ENCODE data around the gene SYTL2.
"Not testable (repeated sequence)": the region's sequence is repeated elsewhere in the genome, so short reads cannot be mapped to it uniquely, and the experiment has no call there.

SYTL2 gene, protein sequence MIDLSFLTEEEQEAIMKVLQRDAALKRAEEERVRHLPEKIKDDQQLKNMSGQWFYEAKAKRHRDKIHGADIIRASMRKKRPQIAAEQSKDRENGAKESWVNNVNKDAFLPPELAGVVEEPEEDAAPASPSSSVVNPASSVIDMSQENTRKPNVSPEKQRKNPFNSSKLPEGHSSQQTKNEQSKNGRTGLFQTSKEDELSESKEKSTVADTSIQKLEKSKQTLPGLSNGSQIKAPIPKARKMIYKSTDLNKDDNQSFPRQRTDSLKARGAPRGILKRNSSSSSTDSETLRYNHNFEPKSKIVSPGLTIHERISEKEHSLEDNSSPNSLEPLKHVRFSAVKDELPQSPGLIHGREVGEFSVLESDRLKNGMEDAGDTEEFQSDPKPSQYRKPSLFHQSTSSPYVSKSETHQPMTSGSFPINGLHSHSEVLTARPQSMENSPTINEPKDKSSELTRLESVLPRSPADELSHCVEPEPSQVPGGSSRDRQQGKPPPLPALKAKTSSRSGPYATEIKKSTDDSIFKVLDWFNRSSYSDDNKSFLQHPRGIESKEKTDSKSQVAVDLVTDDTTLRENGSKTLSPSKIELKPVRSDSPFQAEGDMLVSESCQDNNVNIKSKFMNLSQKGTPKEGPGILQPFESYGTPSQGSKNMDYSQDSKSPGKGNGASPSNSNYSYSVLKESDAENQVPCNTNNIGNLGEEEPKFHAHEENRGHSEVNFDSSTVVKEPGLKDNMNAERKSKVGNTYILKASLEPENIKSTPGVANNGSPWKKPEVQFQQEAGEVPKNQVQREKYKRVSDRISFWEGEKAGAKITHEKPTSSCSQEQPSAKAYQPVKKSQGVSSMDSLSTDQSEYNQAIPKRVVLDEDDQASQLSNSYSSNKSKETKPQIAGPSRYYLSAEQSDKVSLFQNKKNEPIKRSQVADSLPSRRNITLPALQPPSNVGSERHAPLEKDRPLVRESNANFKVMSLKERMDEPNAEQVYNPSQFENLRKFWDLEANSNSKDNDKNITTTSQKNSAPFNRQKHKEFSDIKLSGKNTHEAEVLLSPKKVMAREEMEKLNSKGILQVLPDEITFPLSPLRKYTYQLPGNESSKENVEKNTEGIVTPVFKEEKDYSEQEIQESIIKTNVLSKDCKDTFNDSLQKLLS (N-terminal part only)

DNA sequence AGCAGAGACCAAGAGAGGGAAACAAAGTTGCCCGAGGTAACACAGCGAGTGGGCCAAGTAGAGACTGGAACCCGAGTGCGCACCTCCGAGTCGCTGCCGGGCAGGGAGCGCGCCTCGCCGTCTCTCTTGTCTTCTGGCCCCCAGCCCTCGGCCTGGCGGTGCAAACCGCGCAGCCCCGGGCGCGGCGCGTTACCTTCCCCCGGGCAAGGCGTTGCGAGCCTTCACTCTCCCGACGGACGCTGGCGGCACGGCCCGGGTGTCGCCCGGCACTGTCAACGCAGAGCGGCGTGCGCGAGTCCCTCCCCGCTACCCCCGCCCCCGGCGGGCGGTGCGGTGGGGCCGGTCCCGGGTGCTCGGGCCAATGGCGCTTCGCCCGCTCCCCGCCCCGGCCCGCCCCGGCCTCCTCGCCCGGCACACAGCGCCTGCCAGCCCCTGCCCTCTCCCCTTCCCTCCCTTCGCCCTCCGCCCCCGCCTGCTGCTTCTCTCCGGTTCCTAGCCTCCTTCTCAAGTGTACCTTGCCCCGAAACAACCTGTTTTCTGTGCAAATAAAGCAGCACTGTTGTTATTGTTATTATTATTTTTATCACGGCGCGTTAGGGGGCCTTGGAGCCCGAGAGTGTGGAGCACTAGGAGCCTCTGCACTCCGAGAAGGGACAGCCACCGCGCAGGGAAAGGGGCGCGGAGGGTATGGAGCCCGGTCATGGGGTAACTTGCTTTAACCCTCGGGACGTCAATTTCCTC lies at the start of gene SYTL2:
SYTL2 (minus strand) TSS at position 271 of the 741 bp plus-strand sequence. CDS start 53,416 bp downstream, outside the sequence.
- Histone ChIP-seq H3K4me1 (ENCODE audit: control insufficient read depth, insufficient read depth, low read length) (peaks cover 12% of the 10 kb centered on the region), H3K27me3 (ENCODE audit: control insufficient read depth, insufficient read depth, low read length) (peaks cover 40% of the 10 kb centered on the region), H3K4me3 (ENCODE audit: low read depth, low read length) (peak within 1 kb of the TSS; percentile 86), H3K27ac (ENCODE audit: low read depth, low read length) (no peak within 1 kb of the TSS), H3K36me3 (ENCODE audit: control insufficient read depth, insufficient read depth, low read length) (no peaks in the 10 kb centered on the region), H3K9ac (ENCODE audit: low read depth, low read length) (no peak within 1 kb of the TSS), H3K9me3 (ENCODE audit: control insufficient read depth, insufficient read depth, low read length) (no peaks in the 10 kb centered on the region)

DNA sequence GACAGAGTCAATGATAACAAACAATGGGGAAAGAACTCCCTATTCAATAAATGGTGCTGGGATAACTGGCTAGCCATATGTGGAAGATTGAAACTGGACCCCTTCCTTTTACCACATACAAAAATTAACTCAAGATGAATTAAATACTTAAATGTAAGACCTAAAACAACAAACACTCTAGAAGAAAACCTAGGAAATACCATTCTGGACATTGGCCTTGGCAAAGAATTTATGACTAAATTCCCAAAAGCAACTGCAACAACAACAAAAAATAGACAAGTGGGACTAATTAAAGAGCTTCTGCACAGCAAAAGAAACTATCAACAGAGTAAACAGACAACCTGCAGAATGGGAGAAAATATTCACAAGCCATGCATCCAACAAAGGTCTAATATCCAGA lies 48.6 kb upstream of the SYTL2 start:
- H3K4me1 ChIP-seq (ENCODE audit: control insufficient read depth, insufficient read depth, low read length); H3K4me3 ChIP-seq (ENCODE audit: low read depth, low read length); H3K27me3 ChIP-seq (ENCODE audit: control insufficient read depth, insufficient read depth, low read length); H3K9me3 ChIP-seq (ENCODE audit: control insufficient read depth, insufficient read depth, low read length); H3K9ac ChIP-seq (ENCODE audit: low read depth, low read length); H3K27ac ChIP-seq (ENCODE audit: low read depth, low read length); H3K36me3 ChIP-seq (ENCODE audit: control insufficient read depth, insufficient read depth, low read length): not testable (repeated sequence)

DNA sequence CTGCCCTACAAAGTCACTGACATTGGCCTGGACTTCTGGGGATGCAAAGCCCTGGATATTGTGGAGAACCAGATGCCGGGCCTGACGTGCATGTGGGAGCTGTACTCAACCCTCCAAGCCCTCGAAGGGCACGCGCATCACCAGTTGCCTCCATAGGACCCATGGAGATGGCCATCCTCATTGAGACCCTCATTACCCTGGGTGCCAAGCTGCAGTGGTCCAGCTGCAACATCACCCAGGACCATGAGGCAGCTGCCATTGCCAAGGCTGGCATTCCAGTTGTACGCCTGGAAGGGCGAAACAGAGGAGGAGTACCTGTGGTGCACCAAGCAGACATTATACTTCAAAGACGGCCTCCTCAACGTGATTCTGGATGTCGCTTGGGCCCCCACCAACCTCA lies 46.2 kb upstream of the SYTL2 start:
- H3K27ac ChIP-seq (ENCODE audit: low read depth, low read length), result no peak overlapping the region

DNA sequence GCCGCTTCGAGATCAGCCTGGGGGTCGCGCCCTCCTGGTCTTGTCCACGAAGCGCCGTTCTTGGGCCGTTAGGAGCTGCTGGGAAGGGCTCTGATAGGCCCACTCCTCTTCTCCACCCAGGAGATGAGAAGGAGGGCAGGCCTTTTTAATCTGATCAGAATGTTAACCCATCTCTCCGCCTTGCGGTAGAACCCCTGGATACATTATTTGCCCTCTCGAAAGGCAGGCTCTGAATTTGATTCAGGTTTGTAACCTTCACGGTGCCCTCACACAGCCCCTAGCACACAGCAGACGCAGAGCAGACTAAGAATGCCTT lies 44.4 kb upstream of the SYTL2 start, which contains the start of gene CCDC83:
CCDC83 (plus strand) TSS at position 43 of the 316 bp plus-strand sequence. CDS start 9,741 bp downstream, outside the sequence.
- H3K27ac ChIP-seq (ENCODE audit: low read depth, low read length), result peak within 1 kb of the TSS; percentile 70

More for the DNA sequence above, 46.2 kb upstream of the SYTL2 start:
- H3K36me3 ChIP-seq (ENCODE audit: control insufficient read depth, insufficient read depth, low read length), result no peaks in the 10 kb centered on the region
- 0 out of 2 replicates have a peak, but pooled peaks cover 4% of the 10 kb centered on the region for H3K27me3 ChIP-seq (ENCODE audit: control insufficient read depth, insufficient read depth, low read length)
- peaks cover 3% of the 10 kb centered on the region for H3K9me3 ChIP-seq (ENCODE audit: control insufficient read depth, insufficient read depth, low read length)
- no peak overlapping the region for H3K9ac ChIP-seq (ENCODE audit: low read depth, low read length)
- H3K4me3 ChIP-seq (ENCODE audit: low read depth, low read length), result no peak overlapping the region
- peaks cover 5% of the 10 kb centered on the region; the same call in 1 of the 2 replicates for H3K4me1 ChIP-seq (ENCODE audit: control insufficient read depth, insufficient read depth, low read length)

DNA sequence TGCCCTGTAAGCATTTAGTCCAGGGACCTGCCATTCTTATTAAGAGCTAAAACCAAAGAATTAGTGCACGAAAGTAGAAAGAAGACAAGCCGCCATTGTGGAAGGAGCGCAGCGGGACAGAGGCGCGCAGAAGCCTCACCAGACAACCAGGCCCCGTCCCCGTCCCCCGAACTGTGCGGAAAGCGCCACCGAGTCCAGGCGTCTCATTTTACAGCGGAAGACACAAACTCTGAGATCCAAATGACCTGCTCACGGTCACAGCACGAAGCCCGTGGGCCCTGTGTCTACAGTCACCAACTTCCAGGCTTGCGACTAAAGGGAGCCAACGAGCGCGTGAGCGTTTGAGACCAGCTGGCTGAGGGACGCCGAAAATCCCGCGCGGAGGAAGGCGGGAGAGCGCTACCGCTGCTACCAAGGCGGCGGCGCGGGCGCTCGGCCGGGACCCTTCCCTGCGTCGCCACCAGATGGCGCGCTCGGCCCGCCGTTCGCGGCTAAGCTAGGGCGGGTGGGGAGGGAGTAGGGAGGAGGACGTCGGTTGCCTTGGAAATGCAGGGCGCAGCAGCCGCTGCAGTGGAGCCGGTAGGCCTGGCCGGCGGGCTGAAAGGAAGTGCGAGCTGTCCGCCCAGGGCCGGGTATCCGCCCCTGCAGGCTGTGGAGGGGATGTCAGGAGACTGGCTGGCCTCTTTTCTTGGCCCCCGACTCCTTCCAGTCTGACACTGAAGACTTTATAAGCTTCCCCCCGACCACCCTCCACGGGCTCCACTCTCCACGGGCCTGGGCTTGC lies 43.8 kb upstream of the SYTL2 start:
- peak overlapping the region; percentile 76 for H3K4me3 ChIP-seq (ENCODE audit: low read depth, low read length)
- peak overlapping the region; percentile 70 for H3K27ac ChIP-seq (ENCODE audit: low read depth, low read length)
- H3K9ac ChIP-seq (ENCODE audit: low read depth, low read length), result peak overlapping the region; percentile 93
- H3K27me3 ChIP-seq (ENCODE audit: control insufficient read depth, insufficient read depth, low read length), result 0 out of 2 replicates have a peak, but pooled peaks cover 4% of the 10 kb centered on the region
- no peaks in the 10 kb centered on the region for H3K36me3 ChIP-seq (ENCODE audit: control insufficient read depth, insufficient read depth, low read length)
- peaks cover 5% of the 10 kb centered on the region; the same call in 1 of the 2 replicates for H3K4me1 ChIP-seq (ENCODE audit: control insufficient read depth, insufficient read depth, low read length)
- H3K9me3 ChIP-seq (ENCODE audit: control insufficient read depth, insufficient read depth, low read length), result peaks cover 13% of the 10 kb centered on the region

More for the DNA sequence above, 44.4 kb upstream of the SYTL2 start, which contains the start of gene CCDC83:
- Histone ChIP-seq H3K36me3 (ENCODE audit: control insufficient read depth, insufficient read depth, low read length) (no peaks in the 10 kb centered on the region), H3K27me3 (ENCODE audit: control insufficient read depth, insufficient read depth, low read length) (0 out of 2 replicates have a peak, but pooled peaks cover 4% of the 10 kb centered on the region), H3K4me1 (ENCODE audit: control insufficient read depth, insufficient read depth, low read length) (peaks cover 5% of the 10 kb centered on the region; the same call in 1 of the 2 replicates), H3K9me3 (ENCODE audit: control insufficient read depth, insufficient read depth, low read length) (peaks cover 13% of the 10 kb centered on the region), H3K9ac (ENCODE audit: low read depth, low read length) (peak within 1 kb of the TSS; percentile 93), H3K4me3 (ENCODE audit: low read depth, low read length) (peak within 1 kb of the TSS; percentile 76)

DNA sequence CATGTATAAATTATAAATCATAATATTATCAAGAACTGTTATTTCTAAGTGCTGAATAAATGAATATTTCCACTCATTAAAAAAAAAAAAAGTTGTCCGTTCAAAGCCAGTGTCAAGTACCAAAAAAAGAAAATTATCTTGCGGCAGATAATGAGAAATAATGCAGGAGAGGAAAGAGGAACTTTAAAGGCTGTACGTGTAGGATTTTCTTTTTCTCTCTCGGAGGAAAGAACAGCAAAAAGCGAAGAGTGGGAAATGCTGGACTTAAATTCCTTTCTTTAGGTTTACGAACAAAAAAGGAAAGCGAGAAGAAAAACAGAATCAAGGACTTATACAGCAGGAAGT lies 43.2 kb upstream of the SYTL2 start:
- peaks cover 13% of the 10 kb centered on the region for H3K9me3 ChIP-seq (ENCODE audit: control insufficient read depth, insufficient read depth, low read length)
- peak overlapping the region; percentile 76 for H3K4me3 ChIP-seq (ENCODE audit: low read depth, low read length)
- H3K27me3 ChIP-seq (ENCODE audit: control insufficient read depth, insufficient read depth, low read length), result 0 out of 2 replicates have a peak, but pooled peaks cover 4% of the 10 kb centered on the region
- H3K4me1 ChIP-seq (ENCODE audit: control insufficient read depth, insufficient read depth, low read length), result peaks cover 5% of the 10 kb centered on the region; the same call in 1 of the 2 replicates
- no peaks in the 10 kb centered on the region for H3K36me3 ChIP-seq (ENCODE audit: control insufficient read depth, insufficient read depth, low read length)
- H3K27ac ChIP-seq (ENCODE audit: low read depth, low read length), result no peak overlapping the region
- H3K9ac ChIP-seq (ENCODE audit: low read depth, low read length), result peak overlapping the region; percentile 93; the same call in 1 of the 2 replicates

DNA sequence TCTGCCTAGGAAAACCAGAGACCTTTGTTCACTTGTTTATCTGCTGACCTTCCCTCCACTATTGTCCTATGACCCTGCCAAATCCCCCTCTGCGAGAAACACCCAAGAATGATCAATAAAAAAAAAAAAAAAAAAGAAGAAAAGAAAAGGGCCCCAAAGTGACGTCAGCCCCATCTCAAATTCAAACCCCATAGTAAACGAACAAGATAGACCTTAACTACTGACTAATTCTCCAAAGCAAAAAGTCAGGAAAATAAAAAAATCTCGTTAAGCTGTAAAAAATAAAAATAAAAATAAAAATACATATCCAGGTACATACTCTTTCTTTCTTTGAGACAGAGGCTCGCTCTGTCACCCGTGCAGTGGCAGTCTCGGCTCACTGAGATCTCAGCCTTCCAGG lies 42.6 kb upstream of the SYTL2 start:
- H3K9me3 ChIP-seq (ENCODE audit: control insufficient read depth, insufficient read depth, low read length), result peaks cover 13% of the 10 kb centered on the region
- H3K27me3 ChIP-seq (ENCODE audit: control insufficient read depth, insufficient read depth, low read length); H3K9ac ChIP-seq (ENCODE audit: low read depth, low read length); H3K36me3 ChIP-seq (ENCODE audit: control insufficient read depth, insufficient read depth, low read length); H3K4me1 ChIP-seq (ENCODE audit: control insufficient read depth, insufficient read depth, low read length); H3K27ac ChIP-seq (ENCODE audit: low read depth, low read length); H3K4me3 ChIP-seq (ENCODE audit: low read depth, low read length): not testable (repeated sequence)

DNA sequence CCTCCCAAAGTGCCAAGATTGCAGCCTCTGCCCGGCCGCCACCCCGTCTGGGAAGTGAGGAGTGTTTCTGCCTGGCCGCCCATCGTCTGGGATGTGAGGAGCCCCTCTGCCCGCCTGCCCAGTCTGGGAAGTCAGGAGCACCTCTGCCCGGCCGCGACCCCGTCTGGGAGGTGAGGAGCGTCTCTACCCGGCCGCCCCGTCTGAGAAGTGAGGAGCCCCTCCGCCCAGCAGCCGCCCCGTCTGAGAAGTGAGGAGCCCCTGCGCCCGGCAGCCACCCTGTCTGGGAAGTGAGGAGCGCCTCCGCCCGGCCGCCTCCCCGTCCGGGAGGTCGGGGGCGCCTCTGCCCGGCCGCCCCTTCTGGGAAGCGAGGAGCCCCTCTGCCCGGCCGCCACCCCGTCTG lies 41.8 kb upstream of the SYTL2 start:
- not testable (repeated sequence) for H3K27me3 ChIP-seq (ENCODE audit: control insufficient read depth, insufficient read depth, low read length); H3K4me1 ChIP-seq (ENCODE audit: control insufficient read depth, insufficient read depth, low read length); H3K9ac ChIP-seq (ENCODE audit: low read depth, low read length); H3K27ac ChIP-seq (ENCODE audit: low read depth, low read length); H3K36me3 ChIP-seq (ENCODE audit: control insufficient read depth, insufficient read depth, low read length); H3K4me3 ChIP-seq (ENCODE audit: low read depth, low read length)
- H3K9me3 ChIP-seq (ENCODE audit: control insufficient read depth, insufficient read depth, low read length), result peaks cover 13% of the 10 kb centered on the region

DNA sequence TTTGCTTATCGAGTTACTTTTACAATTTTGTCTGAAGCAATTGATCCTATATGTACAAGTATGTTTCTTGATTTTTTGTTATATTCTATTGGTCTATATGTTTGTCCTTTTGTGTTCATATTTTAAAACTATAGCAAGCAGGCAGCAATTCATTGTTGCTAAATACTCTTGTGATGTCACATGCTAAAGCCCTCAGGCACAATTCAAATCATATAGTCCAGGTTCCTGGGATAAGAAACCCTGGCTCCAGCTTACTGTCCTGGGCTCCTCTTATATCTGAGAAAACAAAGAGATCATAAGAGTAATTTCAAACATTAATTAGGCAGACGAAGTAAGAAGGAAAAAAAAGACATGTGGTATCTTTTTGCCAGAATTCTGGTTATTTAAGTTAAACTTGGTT lies 37.6 kb upstream of the SYTL2 start:
- no peak overlapping the region for H3K9ac ChIP-seq (ENCODE audit: low read depth, low read length)
- H3K9me3 ChIP-seq (ENCODE audit: control insufficient read depth, insufficient read depth, low read length), result peaks cover 17% of the 10 kb centered on the region
- no peaks in the 10 kb centered on the region for H3K36me3 ChIP-seq (ENCODE audit: control insufficient read depth, insufficient read depth, low read length)
- no peak overlapping the region for H3K4me3 ChIP-seq (ENCODE audit: low read depth, low read length)
- no peaks in the 10 kb centered on the region for H3K27me3 ChIP-seq (ENCODE audit: control insufficient read depth, insufficient read depth, low read length)
- H3K4me1 ChIP-seq (ENCODE audit: control insufficient read depth, insufficient read depth, low read length), result no peaks in the 10 kb centered on the region
- H3K27ac ChIP-seq (ENCODE audit: low read depth, low read length), result no peak overlapping the region
